ENCODE results near the gene MICU1. TPM values are rescaled to one million over a fixed set of nuclear protein-coding genes. Genes with fewer than 3 reads are reported as not detected.
"Not testable (repeated sequence)": the region's sequence is repeated elsewhere in the genome, so short reads cannot be mapped to it uniquely, and the experiment has no call there.

Gene MICU1
- total RNA-seq, 4 donors from 2014 or later, result 14.6 to 22.2 (median 20.1) TPM

DNA sequence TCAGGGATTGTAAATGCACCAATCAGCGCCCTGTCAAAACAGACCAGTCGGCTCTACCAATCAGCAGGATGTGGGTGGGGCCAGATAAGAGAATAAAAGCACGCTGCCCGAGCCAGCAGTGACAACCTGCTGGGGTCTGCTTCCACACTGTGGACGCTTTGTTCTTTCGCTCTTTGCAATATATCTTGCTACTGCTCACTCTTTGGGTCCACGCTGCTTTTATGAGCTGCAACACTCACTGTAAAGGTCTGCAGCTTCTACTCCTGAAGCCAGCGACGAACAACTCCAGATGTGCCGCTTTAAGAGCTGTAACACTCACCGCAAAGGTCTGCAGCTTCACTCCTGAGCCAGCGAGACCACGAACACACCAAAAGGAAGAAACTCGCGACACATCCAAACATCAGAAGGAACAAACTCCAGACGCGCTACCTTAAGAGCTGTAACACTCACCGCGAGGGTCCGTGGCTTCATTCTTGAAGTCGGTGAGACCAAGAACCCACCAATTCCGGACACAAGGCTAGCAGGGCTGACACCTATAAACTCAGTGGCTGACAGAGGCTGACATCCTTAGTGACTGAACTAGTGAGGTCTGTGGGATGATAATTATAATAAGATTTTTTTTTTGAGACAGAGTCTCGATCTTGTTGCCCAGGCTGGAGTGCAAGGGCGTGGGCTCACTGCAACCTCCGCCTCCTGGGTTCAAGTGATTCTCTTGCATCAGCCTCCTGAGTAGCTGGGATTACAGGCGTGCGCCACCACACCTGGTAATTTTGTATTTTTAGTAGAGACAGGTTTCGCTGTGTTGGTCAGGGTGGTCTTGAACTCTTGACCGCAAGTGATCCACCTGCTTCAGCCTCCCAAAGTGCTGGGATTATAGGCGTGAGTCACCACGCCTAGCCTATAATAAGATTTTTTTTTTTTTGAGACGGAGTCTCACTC is 298.9 kb downstream of the MICU1 start:
- peak overlapping the region in 1 of 4 donors; percentile 94 for H3K27ac ChIP-seq
- 77 to 80% methylated on average over 27 of the region's 32 CpGs for WGBS, 2 donors
- TF ChIP-seq POLR2A (IDR thresholded peaks at IDR 0.05), result peak in 2 of 4 donors; percentile 41 to 59
- H3K4me1 ChIP-seq, result peaks cover 57 to 93% (median 77%) of the 10 kb centered on the region in 3 donors
- H3K27me3 ChIP-seq; H3K9me3 ChIP-seq; DNase-seq; H3K36me3 ChIP-seq; intact Hi-C loops (cut with DNase I): not testable (repeated sequence)
- peak overlapping the region in 2 of 4 donors; percentile 13 to 25 for H3K4me3 ChIP-seq

DNA sequence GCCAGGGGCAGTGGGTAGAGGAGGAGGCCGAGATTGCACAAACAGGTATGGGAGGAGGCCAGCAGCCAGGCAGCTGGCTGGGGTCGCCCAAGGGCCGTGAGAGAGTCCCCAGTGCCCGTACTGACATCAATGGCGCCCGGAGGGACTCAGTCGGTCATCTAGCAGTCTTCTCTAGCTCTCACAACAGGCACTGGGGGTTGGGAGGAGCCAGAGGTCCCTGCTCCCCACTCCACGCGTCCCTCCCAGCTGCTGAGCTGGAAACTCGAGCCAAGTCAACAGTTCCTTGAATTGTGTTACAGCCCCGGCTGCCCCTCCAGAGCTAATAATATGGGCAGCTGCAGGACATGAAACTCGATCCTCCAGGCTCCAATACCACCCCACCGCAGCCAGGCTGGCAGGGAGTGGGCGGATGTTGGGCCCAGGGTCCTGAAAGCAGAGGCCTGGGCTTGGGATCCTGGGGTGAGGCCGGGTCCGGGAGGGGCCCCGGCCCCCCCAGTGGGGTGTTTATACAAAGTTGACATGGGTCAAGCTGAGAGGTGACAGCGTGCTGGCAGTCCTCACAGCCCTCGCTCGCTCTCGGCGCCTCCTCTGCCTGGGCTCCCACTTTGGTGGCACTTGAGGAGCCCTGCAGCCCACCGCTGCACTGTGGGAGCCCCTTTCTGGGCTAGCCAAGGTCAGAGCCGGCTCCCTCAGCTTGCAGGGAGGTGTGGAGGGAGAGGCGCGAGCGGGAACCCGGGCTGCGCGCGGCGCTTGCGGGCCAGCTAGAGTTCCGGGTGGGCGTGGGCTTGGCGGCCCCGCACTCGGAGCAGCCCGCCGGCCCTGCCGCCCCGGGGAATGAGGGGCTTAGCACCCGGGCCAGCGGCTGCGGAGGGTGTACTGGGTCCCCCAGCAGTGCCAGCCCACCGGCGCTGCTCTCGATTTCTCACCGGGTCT is 300.4 kb downstream of the MICU1 start:
- WGBS, 2 donors, result 17% methylated on average over 5 of the region's 49 CpGs; no CpG with 5 or more reads in 1 of the 2 donors
- Histone ChIP-seq H3K4me1 (peaks cover 60 to 93% (median 78%) of the 10 kb centered on the region in 3 donors), H3K27ac (peak overlapping the region; percentile 34 to 83 (median 55))
- H3K27me3 ChIP-seq; intact Hi-C loops (cut with DNase I); DNase-seq; H3K9me3 ChIP-seq; H3K36me3 ChIP-seq; H3K4me3 ChIP-seq: not testable (repeated sequence)

DNA sequence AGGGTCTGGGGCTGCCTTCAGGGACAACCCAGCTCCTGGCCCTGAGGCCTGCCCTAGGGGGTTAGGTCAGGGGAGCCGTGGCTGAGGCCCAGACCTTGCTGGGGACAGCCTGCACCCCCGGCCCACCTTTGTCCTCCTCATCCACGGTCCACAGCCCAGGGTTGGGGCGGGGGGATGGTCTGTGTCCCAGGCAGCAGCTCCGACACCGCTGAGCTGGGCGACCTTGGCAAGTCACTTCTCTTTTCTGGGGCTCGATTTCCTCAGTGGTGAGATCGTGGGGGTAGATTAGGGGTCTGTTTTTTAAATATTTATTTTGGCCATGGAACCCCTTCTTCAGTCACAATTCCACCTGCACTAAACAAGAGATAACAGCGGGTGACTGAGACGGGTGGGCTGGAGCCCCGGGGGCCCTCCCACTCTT is 302.1 kb downstream of the MICU1 start:
- no peak for TF ChIP-seq POLR2A (IDR thresholded peaks at IDR 0.05)
- TF ChIP-seq, protein P1, sequence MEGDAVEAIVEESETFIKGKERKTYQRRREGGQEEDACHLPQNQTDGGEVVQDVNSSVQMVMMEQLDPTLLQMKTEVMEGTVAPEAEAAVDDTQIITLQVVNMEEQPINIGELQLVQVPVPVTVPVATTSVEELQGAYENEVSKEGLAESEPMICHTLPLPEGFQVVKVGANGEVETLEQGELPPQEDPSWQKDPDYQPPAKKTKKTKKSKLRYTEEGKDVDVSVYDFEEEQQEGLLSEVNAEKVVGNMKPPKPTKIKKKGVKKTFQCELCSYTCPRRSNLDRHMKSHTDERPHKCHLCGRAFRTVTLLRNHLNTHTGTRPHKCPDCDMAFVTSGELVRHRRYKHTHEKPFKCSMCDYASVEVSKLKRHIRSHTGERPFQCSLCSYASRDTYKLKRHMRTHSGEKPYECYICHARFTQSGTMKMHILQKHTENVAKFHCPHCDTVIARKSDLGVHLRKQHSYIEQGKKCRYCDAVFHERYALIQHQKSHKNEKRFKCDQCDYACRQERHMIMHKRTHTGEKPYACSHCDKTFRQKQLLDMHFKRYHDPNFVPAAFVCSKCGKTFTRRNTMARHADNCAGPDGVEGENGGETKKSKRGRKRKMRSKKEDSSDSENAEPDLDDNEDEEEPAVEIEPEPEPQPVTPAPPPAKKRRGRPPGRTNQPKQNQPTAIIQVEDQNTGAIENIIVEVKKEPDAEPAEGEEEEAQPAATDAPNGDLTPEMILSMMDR (IDR thresholded peaks at IDR 0.05), result no peak
- H3K27ac ChIP-seq, result peak overlapping the region; percentile 88 to 95 (median 92)
- 81% methylated on average over 12 of the region's 12 CpGs; no CpG with 5 or more reads in 1 of the 2 donors for WGBS, 2 donors
- peaks cover 65 to 93% (median 75%) of the 10 kb centered on the region in 3 donors for H3K4me1 ChIP-seq
- H3K36me3 ChIP-seq, result no peaks in the 10 kb centered on the region
- H3K9me3 ChIP-seq, result no peaks in the 10 kb centered on the region
- H3K27me3 ChIP-seq, result no peaks in the 10 kb centered on the region
- no peak for DNase-seq
- no peak overlapping the region for H3K4me3 ChIP-seq
- intact Hi-C loops (cut with DNase I), result no loop called here

DNA sequence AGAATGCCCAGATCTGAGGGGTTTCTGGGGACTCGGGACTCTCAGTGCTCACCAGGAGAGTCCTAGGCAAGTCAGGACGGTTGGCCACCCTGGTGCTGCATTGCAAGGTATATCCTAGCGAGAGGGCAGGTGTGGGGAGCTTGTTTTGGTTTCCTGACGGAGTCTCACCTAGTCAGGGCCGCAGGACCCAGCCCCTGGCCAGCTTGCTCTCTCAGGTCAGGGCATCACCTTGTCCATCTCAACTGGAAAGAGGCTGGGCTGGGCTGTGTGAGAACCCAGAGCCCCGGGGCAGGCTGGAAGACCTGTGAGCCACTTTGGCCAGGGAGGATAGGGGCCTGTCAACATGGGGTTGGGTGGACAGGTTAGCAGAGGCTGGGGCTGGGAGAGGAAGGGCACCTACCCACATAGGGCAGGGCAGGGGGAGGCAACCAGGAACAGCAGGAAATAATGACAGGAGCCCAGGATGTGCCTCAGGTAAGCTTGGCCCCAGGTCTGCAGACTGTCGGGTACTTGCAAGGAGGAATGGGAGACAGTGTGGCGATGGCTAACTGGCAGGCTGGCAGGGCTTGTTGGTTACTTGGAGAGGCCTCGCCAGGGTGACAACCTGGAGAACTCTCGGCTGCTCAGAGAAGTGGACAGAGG is 302.6 kb downstream of the MICU1 start:
- intact Hi-C loops (cut with DNase I), result no loop called here
- Histone ChIP-seq H3K27me3 (no peaks in the 10 kb centered on the region), H3K27ac (peak overlapping the region; percentile 88 to 95 (median 92)), H3K9me3 (no peaks in the 10 kb centered on the region), H3K4me3 (no peak overlapping the region), H3K4me1 (peaks cover 63 to 93% (median 75%) of the 10 kb centered on the region in 3 donors), H3K36me3 (no peaks in the 10 kb centered on the region)
- DNase-seq, result no peak
- WGBS, 2 donors, result 57 to 75% methylated on average over 5 to 8 of the region's 10 CpGs
- no peak for TF ChIP-seq POLR2A (IDR thresholded peaks at IDR 0.05)

DNA sequence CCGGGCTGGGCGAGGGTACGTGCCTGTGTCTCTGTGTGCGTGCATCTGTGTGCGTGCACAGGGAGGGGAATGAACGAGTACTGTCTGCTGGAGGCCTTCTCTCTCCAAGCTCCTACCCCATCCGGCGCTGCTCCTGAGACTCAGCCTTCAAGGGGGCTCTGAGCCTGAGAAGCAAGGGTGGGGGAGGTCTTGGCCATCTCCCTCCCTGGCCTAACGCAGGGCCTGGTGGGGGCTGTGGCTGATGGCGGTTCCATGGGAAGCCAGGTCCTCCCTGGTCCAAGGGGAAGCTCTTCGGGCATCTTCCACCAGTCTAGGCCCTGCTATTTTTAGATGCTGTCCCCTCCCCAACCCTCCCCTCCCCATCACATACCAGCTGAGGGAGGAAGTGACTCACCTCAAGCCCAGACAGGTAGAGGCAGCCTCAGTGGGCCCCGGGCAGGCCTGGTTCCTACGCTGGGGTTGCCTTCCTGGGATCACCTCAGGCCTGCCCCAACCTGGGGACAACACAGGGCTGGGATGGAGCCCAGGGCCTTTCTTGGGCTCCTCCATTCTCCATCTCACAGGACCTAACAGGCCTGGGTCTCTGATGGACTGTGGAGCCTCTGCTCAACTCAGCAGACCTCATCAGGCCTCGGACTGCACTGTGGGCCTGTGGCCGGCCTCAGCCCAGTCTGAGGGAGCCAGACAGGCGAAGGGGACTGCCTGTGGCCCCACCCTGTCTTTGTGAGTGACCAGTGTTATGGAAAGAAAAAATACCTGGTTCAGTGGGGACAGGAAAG is 303.4 kb downstream of the MICU1 start:
- Histone ChIP-seq H3K27me3 (no peaks in the 10 kb centered on the region), H3K27ac (peak overlapping the region; percentile 88 to 95 (median 92)), H3K4me3 (no peak overlapping the region), H3K4me1 (peaks cover 56 to 93% (median 73%) of the 10 kb centered on the region in 3 donors), H3K9me3 (no peaks in the 10 kb centered on the region), H3K36me3 (no peaks in the 10 kb centered on the region)
- intact Hi-C loops (cut with DNase I), result no loop called here
- TF ChIP-seq, protein P1 (IDR thresholded peaks at IDR 0.05), result no peak
- no peak for TF ChIP-seq POLR2A (IDR thresholded peaks at IDR 0.05)
- WGBS, 2 donors, result 26% methylated on average over 7 of the region's 16 CpGs; no CpG with 5 or more reads in 1 of the 2 donors
- DNase-seq, result no peak

DNA sequence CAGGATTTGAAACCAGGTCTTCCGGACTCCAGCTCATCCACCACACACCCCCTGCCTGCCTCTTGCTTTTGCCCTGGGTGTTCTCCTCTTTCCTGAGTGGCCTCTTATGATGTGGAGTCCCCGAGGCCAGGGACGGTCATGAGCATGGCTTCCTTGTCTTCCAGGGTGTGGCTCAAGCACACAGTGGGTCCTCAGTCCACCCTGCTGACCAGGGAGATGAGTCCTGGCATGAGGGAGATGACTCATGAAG is 303.9 kb downstream of the MICU1 start:
- peak overlapping the region; percentile 88 to 95 (median 92) for H3K27ac ChIP-seq
- no peak for TF ChIP-seq POLR2A (IDR thresholded peaks at IDR 0.05)
- TF ChIP-seq, protein P1 (IDR thresholded peaks at IDR 0.05), result no peak
- H3K9me3 ChIP-seq, result no peaks in the 10 kb centered on the region
- H3K27me3 ChIP-seq, result no peaks in the 10 kb centered on the region
- DNase-seq, result no peak
- peaks cover 56 to 93% (median 78%) of the 10 kb centered on the region in 3 donors for H3K4me1 ChIP-seq
- intact Hi-C loops (cut with DNase I), result no loop called here
- no peaks in the 10 kb centered on the region for H3K36me3 ChIP-seq
- no peak overlapping the region for H3K4me3 ChIP-seq
- 50% methylated on average over 1 of the region's 3 CpGs; no CpG with 5 or more reads in 1 of the 2 donors for WGBS, 2 donors
